HepG2 (cell line): Measurements from ENCODE around the gene RBM23. TPM values are rescaled to one million over a fixed set of nuclear protein-coding genes. Genes with fewer than 3 reads are reported as not detected.
A peak's percentile ranks its signal among the peaks of the same experiment; 100 is the strongest.

ENCODE experiments used
- ATAC-seq: fragments of 200-7000 bp; cut with Tn5 transposase; 3 replicates; pipeline ENCODE4 v1.9.1; 2020; ENCODE audit warnings: mild to moderate bottlenecking, moderate library complexity
- BruUV-seq: library from RNA; stranded (reverse); fragments of 400-500 nt; replicated peaks from 2 replicates; lab custom pipeline; 2021; lab: Mats Ljungman, UMichigan
- CTCF ChIA-PET: fragments of 300-600 bp; formaldehyde crosslinking; extraction: SDS; loops from one replicate; lab custom pipeline; 2021; ENCODE audit warnings: low total read pairs, inconsistent platforms, low intra/inter-chr PET ratio; lab: Yijun Ruan, JAX
- POLR2A ChIA-PET: fragments of 350-600 bp; sonication (Branson Sonifier 250); formaldehyde crosslinking; loops from one replicate; lab custom pipeline; 2020; ENCODE audit warnings: antibody characterized with exemption, inconsistent platforms; lab: Yijun Ruan, JAX
- DNase-seq: peaks from one replicate; pipeline ENCODE4 v3.0.0-alpha.2; 2015; ENCODE audit warnings: low spot score
- FAIRE-seq: peaks from 3 replicates; lab custom pipeline; 2011; peaks lifted over from hg19 to GRCh38; lab: Jason Lieb, UNC
- H2AFZ ChIP-seq: one replicate; pipeline ENCODE4 v1.6.1; 2011; ENCODE audit warnings: low read length, inconsistent platforms
- H3K27ac ChIP-seq: fragments of 300-600 bp; 3 replicates; pipeline ENCODE4 v1.8.0; 2011; ENCODE audit warnings: mixed run types, mild to moderate bottlenecking, mixed read lengths, low read length, inconsistent platforms; ENCODE audit not compliant: insufficient read depth; ENCODE audit errors: extremely low read length
- H3K27me3 ChIP-seq, 2 experiments: fragments of 200-600 bp in 1 of 2; 2 replicates in 1 of 2; 3 replicates in 1 of 2; pipeline versions ENCODE4 v1.6.0 to v1.8.0; 2011; ENCODE audit warnings: low read length in 2 of 2, mild to moderate bottlenecking in 2 of 2, moderate library complexity in 2 of 2, inconsistent platforms in 1 of 2; ENCODE audit not compliant: insufficient read depth in 2 of 2, control insufficient read depth in 1 of 2
- H3K36me3 ChIP-seq, 2 experiments: fragments of 200-600 bp in 1 of 2; replicated peaks in 1 of 2; 2 replicates in 1 of 2; 3 replicates in 1 of 2; pipeline versions ENCODE4 v1.5.1 to v1.8.0; 2011; ENCODE audit warnings: low read length in 2 of 2, inconsistent platforms in 1 of 2; ENCODE audit not compliant: insufficient read depth in 2 of 2, control insufficient read depth in 1 of 2
- H3K4me1 ChIP-seq: 2 replicates; pipeline ENCODE4 v1.5.1; 2012; ENCODE audit warnings: low read length, inconsistent platforms; ENCODE audit not compliant: insufficient read depth
- H3K4me2 ChIP-seq: 2 replicates; pipeline ENCODE4 v1.6.0; 2011; ENCODE audit warnings: low read depth, low read length, inconsistent platforms
- H3K4me3 ChIP-seq, 3 experiments: fragments of 200-600 bp in 1 of 3; sonication (generic), shearing (Covaris generic) in 1 of 3; replicated peaks in 1 of 3; 2 replicates each; pipeline ENCODE4 v1.5.1; 2011 to 2016; ENCODE audit warnings: low read length in 3 of 3, inconsistent platforms in 2 of 3, low read depth in 2 of 3, mild to moderate bottlenecking in 2 of 3, control low read depth in 1 of 3, mixed read lengths in 1 of 3; ENCODE audit not compliant: insufficient read depth in 1 of 3
- H3K79me2 ChIP-seq: one replicate; pipeline ENCODE4 v1.6.1; 2011; ENCODE audit warnings: low read length, inconsistent platforms; ENCODE audit not compliant: insufficient read depth
- H3K9ac ChIP-seq: 2 replicates; pipeline ENCODE4 v1.6.0; 2011; ENCODE audit warnings: mild to moderate bottlenecking, low read depth, low read length, inconsistent platforms; ENCODE audit not compliant: insufficient read depth
- H3K9me3 ChIP-seq: 2 replicates; pipeline ENCODE4 v1.5.1; 2012; ENCODE audit warnings: mild to moderate bottlenecking, low read length
- H4K20me1 ChIP-seq: 2 replicates; pipeline ENCODE4 v1.6.0; 2011; ENCODE audit warnings: inconsistent platforms, mild to moderate bottlenecking, low read length, moderate library complexity; ENCODE audit not compliant: insufficient read depth
- ARNT2 ChIP-seq: sonication (generic); formaldehyde crosslinking; IDR thresholded peaks from 2 replicates; pipeline ENCODE4 v1.8.0; 2022; ENCODE audit warnings: mild to moderate bottlenecking, low read depth, missing genetic modification reagents, moderate library complexity
- HOXA7 ChIP-seq: sonication (generic); formaldehyde crosslinking; IDR thresholded peaks from 2 replicates; pipeline ENCODE4 v1.8.1; 2022; ENCODE audit warnings: mild to moderate bottlenecking, missing genetic modification reagents, moderate library complexity
- MXD1 ChIP-seq: sonication (generic); formaldehyde crosslinking; IDR thresholded peaks from 2 replicates; pipeline ENCODE4 v1.4.0; 2020; ENCODE audit warnings: mild to moderate bottlenecking, missing genetic modification reagents
- NFE2L1 ChIP-seq: sonication (generic); formaldehyde crosslinking; IDR thresholded peaks from 2 replicates; pipeline ENCODE4 v1.4.0; 2020; ENCODE audit warnings: missing genetic modification reagents, mild to moderate bottlenecking, borderline replicate concordance
- NFKB2 ChIP-seq: sonication (generic); formaldehyde crosslinking; IDR thresholded peaks from 2 replicates; pipeline ENCODE4 v1.4.0; 2020; ENCODE audit warnings: missing genetic modification reagents, borderline replicate concordance
- POLR2AphosphoS5 ChIP-seq: IDR thresholded peaks from 2 replicates; pipeline ENCODE4 v1.6.1; 2012; ENCODE audit warnings: low read depth, low read length
- SAFB2 ChIP-seq: sonication (generic); formaldehyde crosslinking; IDR thresholded peaks from 2 replicates; pipeline ENCODE4 v1.5.1; 2020; ENCODE audit warnings: missing genetic modification reagents, low read depth, mild to moderate bottlenecking, borderline replicate concordance
- SKI ChIP-seq: fragments of 450-650 bp; IDR thresholded peaks from one replicate; pipeline ENCODE4 v1.6.1; 2018; ENCODE audit warnings: mild to moderate bottlenecking; ENCODE audit not compliant: partially characterized antibody
- TCF12 ChIP-seq, 2 experiments: fragments of 450-650 bp in 1 of 2; sonication (generic) in 1 of 2; formaldehyde crosslinking in 1 of 2; IDR thresholded peaks; 2 replicates each; pipeline versions ENCODE4 v1.6.1 to v1.8.0; 2017 to 2022; ENCODE audit warnings: antibody characterized with exemption in 1 of 2, mild to moderate bottlenecking in 1 of 2, missing genetic modification reagents in 1 of 2, moderate library complexity in 1 of 2
- TMF1 ChIP-seq: sonication (generic); formaldehyde crosslinking; IDR thresholded peaks from 2 replicates; pipeline ENCODE4 v1.8.1; 2022; ENCODE audit warnings: low read depth, missing genetic modification reagents
- ZBTB1 ChIP-seq: sonication (generic); formaldehyde crosslinking; IDR thresholded peaks from 2 replicates; pipeline ENCODE4 v1.4.0; 2020; ENCODE audit warnings: missing genetic modification reagents, borderline replicate concordance
- ZEB1 ChIP-seq: IDR thresholded peaks from 2 replicates; pipeline ENCODE4 v1.6.1; 2012; ENCODE audit warnings: mild to moderate bottlenecking, low read depth, inconsistent platforms; ENCODE audit not compliant: insufficient replicate concordance
- ZNF121 ChIP-seq: sonication (generic); formaldehyde crosslinking; IDR thresholded peaks from 2 replicates; pipeline ENCODE4 v1.5.0; 2020; ENCODE audit warnings: mild to moderate bottlenecking, missing genetic modification reagents
- ZNF883 ChIP-seq: sonication (generic); formaldehyde crosslinking; IDR thresholded peaks from 2 replicates; pipeline ENCODE4 v1.5.1; 2020; ENCODE audit warnings: mild to moderate bottlenecking, missing genetic modification reagents; ENCODE audit errors: not compliant biosample characterization
- ZSCAN20 ChIP-seq: sonication (generic); formaldehyde crosslinking; IDR thresholded peaks from 2 replicates; pipeline ENCODE4 v1.4.0; 2020; ENCODE audit warnings: missing genetic modification reagents, mild to moderate bottlenecking, borderline replicate concordance
- WGBS: methylation state at CpG from one replicate; pipeline ENCODE4 v1.1.6; 2017; ENCODE audit warnings: low lambda C conversion rate; 5-methylcytosine and 5-hydroxymethylcytosine counted together
- in situ Hi-C: cut with HindIII; loops from 2 replicates; pipeline ENCODE4 v1.10.0; 2017; ENCODE audit warnings: low pct_unique_long_range_greater_than_20kb; ENCODE audit not compliant: extremely low pct_ligation_motif_present
- intact Hi-C: fragments of 100-400 bp; cut with micrococcal nuclease; formaldehyde crosslinking; loops from one replicate; pipeline ENCODE4 v1.10.0; 2022; ENCODE audit not compliant: unreplicated experiment
- polyA plus RNA-seq, 8 experiments: library from polyadenylated mRNA; depleted of rRNA in 3 of 8; stranded (reverse) in 7 of 8; unstranded in 1 of 8; fragments of >200 nt; fragmentation: Illumina TruSeq in 4 of 8; extraction: Trizol in 4 of 8; gene quantifications; 2 replicates each; pipeline versions ENCODE4 v1.2.1 to v1.2.3, GENCODE V29; 2011 to 2016; ENCODE audit warnings: low read depth in 4 of 8, missing spikeins in 1 of 8, mixed read lengths in 1 of 8; ENCODE audit not compliant: insufficient read depth in 1 of 8
- total RNA-seq, 5 experiments: library from RNA; depleted of rRNA; stranded (reverse); fragments of >200 nt; fragmentation: Illumina TruSeq; extraction: Trizol; gene quantifications; 2 replicates each; pipeline ENCODE4 v1.2.3, GENCODE V29; 2016; ENCODE audit warnings: low read depth in 1 of 5
- TF ChIP-seq, protein P1 (sequence below): sonication (generic); formaldehyde crosslinking; IDR thresholded peaks from 2 replicates; pipeline ENCODE4 v1.4.0; 2020; ENCODE audit warnings: missing genetic modification reagents
- TF ChIP-seq, protein P2 (sequence below): sonication (generic); formaldehyde crosslinking; IDR thresholded peaks from 2 replicates; pipeline ENCODE4 v1.4.0; 2020; ENCODE audit warnings: missing genetic modification reagents, mild to moderate bottlenecking, borderline replicate concordance

The RBM23 gene
- total and polyA plus RNA-seq, 2 of the 13 experiments (the other 11 are each of a cell fraction or from before 2014, with no cell fraction given), result 1.5 to 2.1 TPM

GRCh38 chr14:22925513-22925912, 6.6 kb upstream of the RBM23 start:
- Histone ChIP-seq H3K27me3 (no peaks in the 10 kb centered on the region; a peak in 1 of 5 replicates), H3K9ac (no peak overlapping the region), H3K27ac (no peak overlapping the region), H3K4me1 (peaks cover 23% of the 10 kb centered on the region), H3K4me3 (no peak overlapping the region), H3K79me2 (peaks cover 21% of the 10 kb centered on the region), H4K20me1 (no peaks in the 10 kb centered on the region), H3K9me3 (no peaks in the 10 kb centered on the region), H3K4me2 (no peak overlapping the region), H3K36me3 (peaks cover 56 to 65% of the 10 kb centered on the region in 2 experiments), H2AFZ (no peak overlapping the region)
- in situ Hi-C loops, result no loop called here
- BruUV-seq, result no TSS peak
- FAIRE-seq (no peak), DNase-seq (no peak), ATAC-seq (no peak)
- WGBS, result 97% methylated on average over 8 of the region's 8 CpGs
- POLR2A ChIA-PET, result interaction anchor here (1.9 to 5.5 kb wide), 3 partner anchors 9 to 31 kb away, joined by 7 to 44 read pairs (median 27); partner anchors contain the start of genes HAUS4 and RBM23
- CTCF ChIA-PET, result no interaction called here
- intact Hi-C loops, result no loop called here
- TF ChIP-seq TCF12 (IDR thresholded peaks at IDR 0.05), result no peak
- 0 out of 2 replicates have a peak, but pooled peaks have one; percentile 52 for TF ChIP-seq TCF12 (CRISPR knock-in tag; IDR thresholded peaks at IDR 0.05)
- TF ChIP-seq SKI, result no peak
- no peak for TF ChIP-seq NFE2L1
- TF ChIP-seq, protein P1, sequence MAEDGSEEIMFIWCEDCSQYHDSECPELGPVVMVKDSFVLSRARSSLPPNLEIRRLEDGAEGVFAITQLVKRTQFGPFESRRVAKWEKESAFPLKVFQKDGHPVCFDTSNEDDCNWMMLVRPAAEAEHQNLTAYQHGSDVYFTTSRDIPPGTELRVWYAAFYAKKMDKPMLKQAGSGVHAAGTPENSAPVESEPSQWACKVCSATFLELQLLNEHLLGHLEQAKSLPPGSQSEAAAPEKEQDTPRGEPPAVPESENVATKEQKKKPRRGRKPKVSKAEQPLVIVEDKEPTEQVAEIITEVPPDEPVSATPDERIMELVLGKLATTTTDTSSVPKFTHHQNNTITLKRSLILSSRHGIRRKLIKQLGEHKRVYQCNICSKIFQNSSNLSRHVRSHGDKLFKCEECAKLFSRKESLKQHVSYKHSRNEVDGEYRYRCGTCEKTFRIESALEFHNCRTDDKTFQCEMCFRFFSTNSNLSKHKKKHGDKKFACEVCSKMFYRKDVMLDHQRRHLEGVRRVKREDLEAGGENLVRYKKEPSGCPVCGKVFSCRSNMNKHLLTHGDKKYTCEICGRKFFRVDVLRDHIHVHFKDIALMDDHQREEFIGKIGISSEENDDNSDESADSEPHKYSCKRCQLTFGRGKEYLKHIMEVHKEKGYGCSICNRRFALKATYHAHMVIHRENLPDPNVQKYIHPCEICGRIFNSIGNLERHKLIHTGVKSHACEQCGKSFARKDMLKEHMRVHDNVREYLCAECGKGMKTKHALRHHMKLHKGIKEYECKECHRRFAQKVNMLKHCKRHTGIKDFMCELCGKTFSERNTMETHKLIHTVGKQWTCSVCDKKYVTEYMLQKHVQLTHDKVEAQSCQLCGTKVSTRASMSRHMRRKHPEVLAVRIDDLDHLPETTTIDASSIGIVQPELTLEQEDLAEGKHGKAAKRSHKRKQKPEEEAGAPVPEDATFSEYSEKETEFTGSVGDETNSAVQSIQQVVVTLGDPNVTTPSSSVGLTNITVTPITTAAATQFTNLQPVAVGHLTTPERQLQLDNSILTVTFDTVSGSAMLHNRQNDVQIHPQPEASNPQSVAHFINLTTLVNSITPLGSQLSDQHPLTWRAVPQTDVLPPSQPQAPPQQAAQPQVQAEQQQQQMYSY (CRISPR knock-in tag), result no peak
- no peak for TF ChIP-seq NFKB2 (CRISPR knock-in tag)
- no peak for TF ChIP-seq TMF1 (CRISPR knock-in tag)
- TF ChIP-seq ZNF883 (CRISPR knock-in tag), result no peak
- no peak for TF ChIP-seq SAFB2
- TF ChIP-seq ZEB1, result no peak
- TF ChIP-seq POLR2AphosphoS5, result no peak
- TF ChIP-seq ZSCAN20 (CRISPR knock-in tag), result no peak
- 0 out of 2 replicates have a peak, but pooled peaks have one; percentile 51 for TF ChIP-seq MXD1 (CRISPR knock-in tag)
- TF ChIP-seq, protein P2, sequence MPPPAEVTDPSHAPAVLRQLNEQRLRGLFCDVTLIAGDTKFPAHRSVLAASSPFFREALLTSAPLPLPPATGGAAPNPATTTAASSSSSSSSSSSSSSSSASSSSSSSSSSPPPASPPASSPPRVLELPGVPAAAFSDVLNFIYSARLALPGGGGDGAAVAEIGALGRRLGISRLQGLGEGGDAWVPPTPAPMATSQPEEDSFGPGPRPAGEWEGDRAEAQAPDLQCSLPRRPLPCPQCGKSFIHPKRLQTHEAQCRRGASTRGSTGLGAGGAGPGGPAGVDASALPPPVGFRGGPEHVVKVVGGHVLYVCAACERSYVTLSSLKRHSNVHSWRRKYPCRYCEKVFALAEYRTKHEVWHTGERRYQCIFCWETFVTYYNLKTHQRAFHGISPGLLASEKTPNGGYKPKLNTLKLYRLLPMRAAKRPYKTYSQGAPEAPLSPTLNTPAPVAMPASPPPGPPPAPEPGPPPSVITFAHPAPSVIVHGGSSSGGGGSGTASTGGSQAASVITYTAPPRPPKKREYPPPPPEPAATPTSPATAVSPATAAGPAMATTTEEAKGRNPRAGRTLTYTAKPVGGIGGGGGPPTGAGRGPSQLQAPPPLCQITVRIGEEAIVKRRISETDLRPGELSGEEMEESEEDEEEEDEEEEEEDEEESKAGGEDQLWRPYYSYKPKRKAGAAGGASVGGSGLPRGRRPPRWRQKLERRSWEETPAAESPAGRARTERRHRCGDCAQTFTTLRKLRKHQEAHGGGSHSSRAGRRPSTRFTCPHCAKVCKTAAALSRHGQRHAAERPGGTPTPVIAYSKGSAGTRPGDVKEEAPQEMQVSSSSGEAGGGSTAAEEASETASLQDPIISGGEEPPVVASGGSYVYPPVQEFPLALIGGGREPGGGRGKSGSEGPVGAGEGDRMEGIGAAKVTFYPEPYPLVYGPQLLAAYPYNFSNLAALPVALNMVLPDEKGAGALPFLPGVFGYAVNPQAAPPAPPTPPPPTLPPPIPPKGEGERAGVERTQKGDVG, result no peak
- TF ChIP-seq ZNF121 (CRISPR knock-in tag), result no peak
- no peak for TF ChIP-seq ZBTB1 (CRISPR knock-in tag)
- TF ChIP-seq HOXA7 (CRISPR knock-in tag), result no peak
- no peak for TF ChIP-seq ARNT2 (CRISPR knock-in tag)
